ENCODE measurements around the gene CEACAM5.
A peak's percentile ranks its signal among the peaks of the same experiment; 100 is the strongest.

The CEACAM5 gene

GRCh38 chr19:41697198-41697855 is 11.1 kb upstream of the CEACAM5 start:
- no peak for TF ChIP-seq Cebpa-rat (IDR thresholded peaks at IDR 0.05)
- H3K36me3 ChIP-seq, result no peaks in the 10 kb centered on the region
- H3K9ac ChIP-seq, result no peak overlapping the region
- H3K9me3 ChIP-seq (replicated peaks in 1 of 11), result peaks cover 0 to 11% (median 0%) of the 10 kb centered on the region in 11 experiments; a peak in 5 of 22 replicates
- H3K4me3 ChIP-seq, result no peak overlapping the region
- peaks cover 0 to 39% (median 0%) of the 10 kb centered on the region in 11 experiments; a peak in 5 of 22 replicates for H3K27me3 ChIP-seq
- no peak overlapping the region for H3K27ac ChIP-seq
- no peak overlapping the region; a peak in 1 of 22 replicates for H3K4me2 ChIP-seq
- peaks cover 0 to 44% (median 0%) of the 10 kb centered on the region in 11 experiments; a peak in 5 of 22 replicates for H4K20me1 ChIP-seq
- H3K4me1 ChIP-seq, result peaks cover 0 to 28% (median 16%) of the 10 kb centered on the region in 10 experiments; a peak in 17 of 20 replicates

GRCh38 chr19:41698746-41699230 is 9.6 kb upstream of the CEACAM5 start:
- peak in 4 of 11 experiments; percentile 17 to 52 (median 46); a peak in 3 of 22 replicates for TF ChIP-seq Cebpa-rat (IDR thresholded peaks at IDR 0.05)

GRCh38 chr19:41699231-41699967 is 9.0 kb upstream of the CEACAM5 start:
- H3K27me3 ChIP-seq, result peaks cover 0 to 60% (median 4%) of the 10 kb centered on the region in 11 experiments; a peak in 9 of 22 replicates
- peak overlapping the region in 4 of 11 experiments; percentile 18 to 51 (median 34); a peak in 6 of 22 replicates for H3K27ac ChIP-seq
- no peaks in the 10 kb centered on the region for H3K36me3 ChIP-seq
- no peak overlapping the region; a peak in 1 of 22 replicates for H3K9ac ChIP-seq
- no peak for TF ChIP-seq Cebpa-rat (IDR thresholded peaks at IDR 0.05)
- H3K4me3 ChIP-seq, result no peak overlapping the region
- peak overlapping the region in 7 of 11 experiments; percentile 31 to 62 (median 58); a peak in 13 of 22 replicates for H3K4me2 ChIP-seq
- H3K4me1 ChIP-seq, result peaks cover 0 to 28% (median 16%) of the 10 kb centered on the region in 10 experiments; a peak in 17 of 20 replicates
- no peaks in the 10 kb centered on the region for H3K9me3 ChIP-seq (replicated peaks in 1 of 11)
- peaks cover 0 to 54% (median 0%) of the 10 kb centered on the region in 11 experiments; a peak in 6 of 22 replicates for H4K20me1 ChIP-seq

More at GRCh38 chr19:41698746-41699230, 9.6 kb upstream of the CEACAM5 start:
- no peak overlapping the region for H3K9ac ChIP-seq
- H3K27ac ChIP-seq, result peak overlapping the region in 4 of 11 experiments; percentile 18 to 51 (median 34); a peak in 6 of 22 replicates
- H3K27me3 ChIP-seq, result peaks cover 0 to 54% (median 0%) of the 10 kb centered on the region in 11 experiments; a peak in 5 of 22 replicates
- H3K4me2 ChIP-seq, result peak overlapping the region in 7 of 11 experiments; percentile 31 to 62 (median 58); a peak in 13 of 22 replicates
- no peaks in the 10 kb centered on the region for H3K9me3 ChIP-seq (replicated peaks in 1 of 11)
- H4K20me1 ChIP-seq, result peaks cover 0 to 49% (median 0%) of the 10 kb centered on the region in 11 experiments; a peak in 6 of 22 replicates
- no peak overlapping the region for H3K4me3 ChIP-seq
- H3K36me3 ChIP-seq, result no peaks in the 10 kb centered on the region
- peaks cover 0 to 28% (median 16%) of the 10 kb centered on the region in 10 experiments; a peak in 17 of 20 replicates for H3K4me1 ChIP-seq

- H3K9ac ChIP-seq, result no peak overlapping the region
- TF ChIP-seq Cebpa-rat (IDR thresholded peaks at IDR 0.05), result no peak
- no peak overlapping the region for H3K4me3 ChIP-seq
- no peak overlapping the region for H3K27ac ChIP-seq
- no peaks in the 10 kb centered on the region for H3K9me3 ChIP-seq (replicated peaks in 1 of 11)
- H3K4me1 ChIP-seq, result peaks cover 0 to 28% (median 16%) of the 10 kb centered on the region in 10 experiments; a peak in 17 of 20 replicates
- H3K36me3 ChIP-seq, result no peaks in the 10 kb centered on the region
- H4K20me1 ChIP-seq, result peaks cover 0 to 54% (median 0%) of the 10 kb centered on the region in 11 experiments; a peak in 6 of 22 replicates
- peaks cover 0 to 64% (median 9%) of the 10 kb centered on the region in 11 experiments; a peak in 12 of 22 replicates for H3K27me3 ChIP-seq
- H3K4me2 ChIP-seq, result no peak overlapping the region
Observed at GRCh38 chr19:41699968-41700323, 8.5 kb upstream of the CEACAM5 start.

GRCh38 chr19:41700381-41701195 is 7.8 kb upstream of the CEACAM5 start:
- H3K27ac ChIP-seq, result no peak overlapping the region
- no peak overlapping the region for H3K4me2 ChIP-seq
- no peak overlapping the region for H3K9ac ChIP-seq
- H4K20me1 ChIP-seq, result peaks cover 0 to 58% (median 0%) of the 10 kb centered on the region in 11 experiments; a peak in 6 of 22 replicates
- peaks cover 0 to 28% (median 16%) of the 10 kb centered on the region in 10 experiments; a peak in 17 of 20 replicates for H3K4me1 ChIP-seq
- no peaks in the 10 kb centered on the region for H3K36me3 ChIP-seq
- no peak overlapping the region for H3K4me3 ChIP-seq
- no peak for TF ChIP-seq Cebpa-rat (IDR thresholded peaks at IDR 0.05)
- no peaks in the 10 kb centered on the region for H3K9me3 ChIP-seq (replicated peaks in 1 of 11)
- H3K27me3 ChIP-seq, result peaks cover 0 to 70% (median 14%) of the 10 kb centered on the region in 11 experiments; a peak in 13 of 22 replicates

GRCh38 chr19:41701401-41702075 is 6.9 kb upstream of the CEACAM5 start:
- peaks cover 0 to 71% (median 14%) of the 10 kb centered on the region in 11 experiments; a peak in 13 of 22 replicates for H3K27me3 ChIP-seq
- no peak overlapping the region for H3K4me3 ChIP-seq
- peaks cover 0 to 67% (median 0%) of the 10 kb centered on the region in 11 experiments; a peak in 6 of 22 replicates for H4K20me1 ChIP-seq
- no peak overlapping the region for H3K4me2 ChIP-seq
- H3K4me1 ChIP-seq, result peaks cover 0 to 31% (median 16%) of the 10 kb centered on the region in 10 experiments; a peak in 17 of 20 replicates
- TF ChIP-seq Cebpa-rat (IDR thresholded peaks at IDR 0.05), result no peak
- no peaks in the 10 kb centered on the region for H3K9me3 ChIP-seq (replicated peaks in 1 of 11)
- no peaks in the 10 kb centered on the region for H3K36me3 ChIP-seq
- H3K27ac ChIP-seq, result no peak overlapping the region
- no peak overlapping the region for H3K9ac ChIP-seq

GRCh38 chr19:41702171-41702651 is 6.2 kb upstream of the CEACAM5 start:
- no peak overlapping the region for H3K4me2 ChIP-seq
- no peaks in the 10 kb centered on the region for H3K9me3 ChIP-seq (replicated peaks in 1 of 11)
- H3K27ac ChIP-seq, result no peak overlapping the region
- H3K9ac ChIP-seq, result no peak overlapping the region
- H3K4me1 ChIP-seq, result peaks cover 0 to 36% (median 17%) of the 10 kb centered on the region in 10 experiments; a peak in 17 of 20 replicates
- no peaks in the 10 kb centered on the region for H3K36me3 ChIP-seq
- TF ChIP-seq Cebpa-rat (IDR thresholded peaks at IDR 0.05), result no peak
- peaks cover 0 to 62% (median 0%) of the 10 kb centered on the region in 11 experiments; a peak in 6 of 22 replicates for H4K20me1 ChIP-seq
- H3K27me3 ChIP-seq, result peaks cover 0 to 66% (median 14%) of the 10 kb centered on the region in 11 experiments; a peak in 13 of 22 replicates
- H3K4me3 ChIP-seq, result no peak overlapping the region

All from BLaER1 treated with 17β-estradiol and CSF1 and Interleukin-3, amounts not matched to agents 10 nM and 100 nM (cell line).